NCI-H2029 (cell line): ENCODE measurements around the gene ACAD8.

Experiments used
- DNase-seq: peaks from one replicate; lab custom pipeline; 2025; lab: John Stamatoyannopoulos, UW

Gene ACAD8

GRCh38 chr11:134291196-134291595 is 37.8 kb downstream of the ACAD8 start:
- DNase-seq, result no peak

DNA sequence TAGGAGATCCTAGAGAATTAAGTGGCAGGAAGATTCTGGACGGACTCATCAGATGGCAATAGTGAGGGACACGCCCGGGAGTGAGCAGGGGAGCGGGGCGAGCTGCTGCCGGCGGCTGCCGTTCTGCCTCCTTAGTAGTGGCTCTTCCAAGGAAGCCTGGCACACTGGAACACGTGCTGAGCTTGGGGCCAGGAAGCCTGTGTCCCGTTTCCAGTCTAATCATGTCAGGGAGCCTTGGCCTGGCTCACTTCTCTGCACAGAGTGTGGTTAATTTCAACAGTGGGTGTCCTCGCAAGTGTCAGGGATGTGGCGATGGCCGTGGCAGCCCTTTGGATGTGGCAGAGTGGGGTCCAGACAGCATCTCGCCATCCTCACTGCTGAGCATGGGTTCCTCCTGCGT is 39.3 kb downstream of the ACAD8 start:
- DNase-seq, result no peak

- no peak for DNase-seq
Observed at GRCh38 chr11:134293119-134294113, 40.0 kb downstream of the ACAD8 start.

- DNase-seq, result no peak
Observed at GRCh38 chr11:134294664-134295063, 41.3 kb downstream of the ACAD8 start.

- no peak for DNase-seq
Observed at GRCh38 chr11:134312223-134312622, 58.9 kb downstream of the ACAD8 start.

GRCh38 chr11:134312807-134313206 is 59.4 kb downstream of the ACAD8 start:
- no peak for DNase-seq

- no peak for DNase-seq
Observed at GRCh38 chr11:134313379-134313778, 60.0 kb downstream of the ACAD8 start.

DNA sequence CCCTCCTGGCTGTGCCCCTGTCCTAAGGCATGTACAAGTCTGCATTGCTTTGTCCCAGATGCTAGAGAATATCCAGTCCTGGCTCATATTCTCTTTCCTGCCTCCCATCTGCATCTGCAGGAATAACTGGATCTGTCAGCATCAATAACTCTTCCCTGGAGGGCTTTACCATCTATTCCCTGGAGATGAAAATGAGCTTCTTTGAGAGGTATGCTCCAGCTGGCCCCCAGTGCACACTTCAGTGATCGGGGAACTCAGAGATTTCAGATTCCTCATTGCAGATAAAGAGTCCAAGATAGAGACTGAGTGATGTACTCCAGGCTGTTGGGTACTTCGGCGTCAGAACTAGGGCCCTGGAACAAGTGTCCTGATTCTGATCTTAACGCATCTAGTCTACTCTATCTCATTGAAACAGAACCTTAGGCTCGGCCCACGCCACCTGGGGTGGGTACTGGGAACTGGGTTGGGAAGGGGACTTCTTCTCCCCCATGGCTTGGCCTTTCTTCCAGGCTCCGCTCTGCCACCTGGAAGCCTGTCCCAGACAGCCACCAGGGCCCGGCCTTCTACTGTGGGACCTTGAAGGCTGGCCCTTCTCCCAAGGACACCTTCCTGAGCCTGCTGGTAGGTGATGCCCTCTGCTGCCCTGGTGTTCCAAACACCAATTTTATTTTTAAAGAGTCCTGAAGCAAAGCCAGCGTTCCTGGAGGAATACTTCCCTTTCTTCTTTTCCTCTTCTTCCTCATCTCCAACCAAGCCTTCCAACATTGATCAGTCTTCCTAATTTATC is 60.6 kb downstream of the ACAD8 start:
- no peak for DNase-seq
